Transverse colon (tissue), 4 donors: ENCODE data around the gene SPIRE1.

Source experiments
- CTCF ChIP-seq, 5 experiments: fragments of 200-600 bp in 3 of 5; fragments of 450-650 bp in 2 of 5; sonication (generic) in 3 of 5; IDR thresholded peaks; 1 replicate in 2 of 5; 2 replicates in 3 of 5; pipeline ENCODE4 v1.5.1; 2016 to 2017; ENCODE audit warnings: antibody characterized with exemption in 5 of 5, inconsistent platforms in 3 of 5, mild to moderate bottlenecking in 2 of 5, moderate library complexity in 1 of 5
- EP300 ChIP-seq: sonication (generic); formaldehyde crosslinking; IDR thresholded peaks from one replicate; pipeline ENCODE4 v1.6.1; 2017; ENCODE audit warnings: antibody characterized with exemption, low read depth
- POLR2AphosphoS5 ChIP-seq, 3 donors: sonication (generic); formaldehyde crosslinking; IDR thresholded peaks; one replicate each; pipeline ENCODE4 v1.6.1; 2016; ENCODE audit warnings: antibody characterized with exemption in 3 of 3

DNA sequence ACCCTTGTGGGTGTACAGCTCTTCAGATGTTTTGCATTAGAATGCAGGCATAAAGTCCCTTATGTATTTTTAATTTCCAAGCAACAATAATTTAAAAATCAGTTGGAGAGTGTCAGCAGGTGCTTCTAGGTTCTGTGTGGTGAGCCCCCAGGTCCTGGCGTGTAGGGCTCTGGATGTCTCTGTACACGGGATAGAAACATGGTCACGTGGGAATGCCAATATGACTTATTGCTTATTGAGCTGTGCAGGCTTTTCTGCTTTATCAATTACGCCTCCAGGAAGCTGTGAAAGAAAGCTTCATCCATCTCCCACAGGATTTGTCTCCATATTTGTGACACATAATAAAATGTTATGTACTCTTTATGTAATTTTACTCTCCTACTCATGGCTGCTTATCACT is 212.4 kb downstream of the SPIRE1 start:
- TF ChIP-seq CTCF (IDR thresholded peaks at IDR 0.05) (no peak), EP300 (no peak), POLR2AphosphoS5 (IDR thresholded peaks at IDR 0.05) (no peak)
